Measurements from ENCODE around the gene WNK3. TPM values are rescaled to one million over a fixed set of nuclear protein-coding genes. Genes with fewer than 3 reads are reported as not detected.
A peak's percentile ranks its signal among the peaks of the same experiment; 100 is the strongest.

Gene WNK3
- 0.04 TPM for total RNA-seq (2013)
- polyA plus RNA-seq (not detected), polyA minus RNA-seq (not detected in 2 replicates), total RNA-seq (0 to 10.0 (median 0.16) reads per million in 11 experiments)

GRCh38 chrX:54357414-54358377 lies at the start of gene WNK3:
Gene WNK3 (minus strand): TSS chrX:54358046.
- DNase-seq = no peak
- peaks cover 20% of the 10 kb centered on the region for H3K4me1 Mint-ChIP-seq
- peak within 1 kb of the TSS; percentile 64 to 88 for H3K4me3 Mint-ChIP-seq
- peaks cover 0 to 28% (median 21%) of the 10 kb centered on the region in 7 donors for H3K9me3 Mint-ChIP-seq
- Histone ChIP-seq H3K27ac (ENCODE audit: low read depth in 1 of 2, low read length in 2 of 2) (no peak within 1 kb of the TSS), H3K9ac (ENCODE audit: insufficient read depth, low read length, poor library complexity, severe bottlenecking) (no peak within 1 kb of the TSS), H3K4me2 (replicated peaks; ENCODE audit: extremely low read depth, low read length, poor library complexity, severe bottlenecking) (peak within 1 kb of the TSS; percentile 44), H3K4me1 (ENCODE audit: control insufficient read depth in 1 of 2, insufficient read depth in 2 of 2, low read length in 2 of 2) (peaks cover 9% of the 10 kb centered on the region in 2 donors), H3K9me3 (replicated peaks in 1 of 2; ENCODE audit: control insufficient read depth in 1 of 2, insufficient read depth in 1 of 2, low read length in 2 of 2) (peaks cover 7 to 24% of the 10 kb centered on the region in 2 donors), H4K20me1 (ENCODE audit: insufficient read depth, low read length) (no peaks in the 10 kb centered on the region), H3K36me3 (replicated peaks in 1 of 2; ENCODE audit: control insufficient read depth in 1 of 2, insufficient read depth in 2 of 2, low read length in 2 of 2) (no peaks in the 10 kb centered on the region), H2AFZ (ENCODE audit: insufficient read depth, low read depth, low read length, poor library complexity, severe bottlenecking) (peak within 1 kb of the TSS; percentile 15), H3K4me3 (replicated peaks in 1 of 3; ENCODE audit: low read depth in 2 of 3, low read length in 3 of 3) (peak within 1 kb of the TSS in 1 of 3 experiments; percentile 40), H3K27me3 (ENCODE audit: control insufficient read depth in 2 of 2, insufficient read depth in 2 of 2, low read length in 2 of 2) (peaks cover 21 to 55% of the 10 kb centered on the region in 2 donors), H3K79me2 (ENCODE audit: insufficient read depth, low read length) (no peaks in the 10 kb centered on the region)
- TF ChIP-seq CTCF (IDR thresholded peaks at IDR 0.05) = no peak
- peaks cover 0 to 4% of the 10 kb centered on the region in 2 donors for H3K36me3 Mint-ChIP-seq
- intact Hi-C loops (cut with micrococcal nuclease) = no loop called here
- peaks cover 47 to 60% (median 47%) of the 10 kb centered on the region in 3 donors for H3K27me3 Mint-ChIP-seq (ENCODE audit: low read depth in 3 of 3)
- WGBS (ENCODE audit: insufficient coverage) = 0% methylated on average over 17 of the region's 88 CpGs
- peak within 1 kb of the TSS in 1 of 7 donors; percentile 46 for H3K27ac Mint-ChIP-seq

- WGBS (ENCODE audit: insufficient coverage) = no CpG with 5 or more reads among the region's 2 CpGs
- peaks cover 2 to 9% of the 10 kb centered on the region in 2 donors for H3K4me1 ChIP-seq (ENCODE audit: control insufficient read depth in 1 of 2, insufficient read depth in 2 of 2, low read length in 2 of 2)
- Mint-ChIP-seq H3K36me3 (no peaks in the 10 kb centered on the region), H3K27me3 (ENCODE audit: low read depth in 3 of 3) (peaks cover 18 to 50% (median 29%) of the 10 kb centered on the region in 3 donors), H3K4me1 (peaks cover 7% of the 10 kb centered on the region), H3K9me3 (peaks cover 0 to 3% (median 0%) of the 10 kb centered on the region in 7 donors), H3K4me3 (peak overlapping the region in 1 of 2 donors; percentile 51), H3K27ac (no peak overlapping the region)
- H3K9ac ChIP-seq (ENCODE audit: insufficient read depth, low read length, poor library complexity, severe bottlenecking) = no peak overlapping the region
- no peak overlapping the region for H3K4me2 ChIP-seq (replicated peaks; ENCODE audit: extremely low read depth, low read length, poor library complexity, severe bottlenecking)
- no peaks in the 10 kb centered on the region for H4K20me1 ChIP-seq (ENCODE audit: insufficient read depth, low read length)
- H3K36me3 ChIP-seq (replicated peaks in 1 of 2; ENCODE audit: control insufficient read depth in 1 of 2, insufficient read depth in 2 of 2, low read length in 2 of 2) = no peaks in the 10 kb centered on the region
- no peak overlapping the region for H3K4me3 ChIP-seq (replicated peaks in 1 of 3; ENCODE audit: low read depth in 2 of 3, low read length in 3 of 3)
- no peaks in the 10 kb centered on the region for H3K9me3 ChIP-seq (replicated peaks in 1 of 2; ENCODE audit: control insufficient read depth in 1 of 2, insufficient read depth in 1 of 2, low read length in 2 of 2)
- TF ChIP-seq CTCF (IDR thresholded peaks at IDR 0.05) = no peak
- H3K79me2 ChIP-seq (ENCODE audit: insufficient read depth, low read length) = no peaks in the 10 kb centered on the region
- intact Hi-C loops (cut with micrococcal nuclease) = no loop called here
- no peak overlapping the region for H3K27ac ChIP-seq (ENCODE audit: low read depth in 1 of 2, low read length in 2 of 2)
- H3K27me3 ChIP-seq (ENCODE audit: control insufficient read depth in 2 of 2, insufficient read depth in 2 of 2, low read length in 2 of 2) = peaks cover 0 to 7% of the 10 kb centered on the region in 2 donors
- H2AFZ ChIP-seq (ENCODE audit: insufficient read depth, low read depth, low read length, poor library complexity, severe bottlenecking) = no peak overlapping the region
- no peak for DNase-seq
Observed at GRCh38 chrX:54407266-54407665, 49.4 kb upstream of the WNK3 start.

Data from CD14-positive monocyte (primary cell).